MM.1S (cell line): ENCODE measurements around the gene TMEM242.

Experiments
- CTCF ChIP-seq: fragments of 300-600 bp; sonication (generic); IDR thresholded peaks from 2 replicates; pipeline ENCODE4 v1.5.1; 2016; ENCODE audit warnings: antibody characterized with exemption, low read length, mixed read lengths
- EZH2 ChIP-seq: fragments of 300-600 bp; sonication (generic); optimal IDR thresholded peaks from 2 replicates; pipeline ENCODE3; 2017; ENCODE audit warnings: low read depth, mild to moderate bottlenecking, antibody characterized with exemption, low read length, mixed read lengths
- EZH2phosphoT487 ChIP-seq: fragments of 300-600 bp; sonication (generic); IDR thresholded peaks from 2 replicates; pipeline ENCODE4 v1.6.1; 2018; ENCODE audit warnings: antibody characterized with exemption, low read length

GRCh38 chr6:157325069-157325805 is 1.9 kb upstream of the TMEM242 start:
- TF ChIP-seq CTCF: no peak
- no peak for TF ChIP-seq EZH2
- no peak for TF ChIP-seq EZH2phosphoT487
